ENCODE measurements around the gene MRRF. TPM values are rescaled to one million over a fixed set of nuclear protein-coding genes. Genes with fewer than 3 reads are reported as not detected.

The MRRF gene
- total RNA-seq, 2 experiments from 2014 or later: 34.1 to 35.4 TPM

- CTCF ChIA-PET: interaction anchor here (0.5 to 0.8 kb wide), 2 partner anchors 37 to 278 kb away, joined by 3 to 5 read pairs; no protein-coding TSS in a partner anchor
- POLR2A ChIA-PET: no interaction called here
- no peaks in the 10 kb centered on the region for H3K36me3 Mint-ChIP-seq (ENCODE audit: low read depth)
- H3K27ac Mint-ChIP-seq: no peak overlapping the region
- H3K4me3 Mint-ChIP-seq: no peak overlapping the region
- H3K9me3 Mint-ChIP-seq: no peaks in the 10 kb centered on the region
- no peaks in the 10 kb centered on the region for H3K4me1 Mint-ChIP-seq
- no peak for DNase-seq
- H3K27me3 Mint-ChIP-seq: no peaks in the 10 kb centered on the region
Observed at GRCh38 chr9:122364783-122365150, 100.1 kb downstream of the MRRF start.

- H3K36me3 Mint-ChIP-seq (ENCODE audit: low read depth): no peaks in the 10 kb centered on the region
- no peak overlapping the region for H3K4me3 Mint-ChIP-seq
- no peak for DNase-seq
- no peak overlapping the region for H3K27ac Mint-ChIP-seq
- H3K27me3 Mint-ChIP-seq: peaks cover 10% of the 10 kb centered on the region
- ChIA-PET CTCF (interaction anchor here (0.5 to 0.8 kb wide), 4 partner anchors 13 to 61 kb away, joined by 3 read pairs; no protein-coding TSS in a partner anchor), POLR2A (no interaction called here)
- H3K4me1 Mint-ChIP-seq: peaks cover 10% of the 10 kb centered on the region
- H3K9me3 Mint-ChIP-seq: no peaks in the 10 kb centered on the region
Observed at GRCh38 chr9:122366074-122366660, 101.5 kb downstream of the MRRF start.

GRCh38 chr9:122367065-122367464 is 102.4 kb downstream of the MRRF start:
- no peak overlapping the region for H3K27ac Mint-ChIP-seq
- no peaks in the 10 kb centered on the region for H3K9me3 Mint-ChIP-seq
- peaks cover 14% of the 10 kb centered on the region for H3K4me1 Mint-ChIP-seq
- POLR2A ChIA-PET: no interaction called here
- H3K36me3 Mint-ChIP-seq (ENCODE audit: low read depth): no peaks in the 10 kb centered on the region
- H3K4me3 Mint-ChIP-seq: no peak overlapping the region
- DNase-seq: no peak
- CTCF ChIA-PET: interaction anchor here (0.8 kb wide), 1 partner anchor 19 kb away, joined by 3 read pairs; no protein-coding TSS in a partner anchor
- peaks cover 16% of the 10 kb centered on the region for H3K27me3 Mint-ChIP-seq

- H3K27ac Mint-ChIP-seq: no peak overlapping the region
- peaks cover 14% of the 10 kb centered on the region for H3K4me1 Mint-ChIP-seq
- CTCF ChIA-PET: interaction anchor here (0.6 kb wide), 2 partner anchors 49 to 208 kb away, joined by 4 to 6 read pairs; no protein-coding TSS in a partner anchor
- no peak for DNase-seq
- no peaks in the 10 kb centered on the region for H3K36me3 Mint-ChIP-seq (ENCODE audit: low read depth)
- peaks cover 20% of the 10 kb centered on the region for H3K27me3 Mint-ChIP-seq
- H3K4me3 Mint-ChIP-seq: no peak overlapping the region
- POLR2A ChIA-PET: no interaction called here
- no peaks in the 10 kb centered on the region for H3K9me3 Mint-ChIP-seq
Observed at GRCh38 chr9:122367774-122368460, 103.2 kb downstream of the MRRF start.

- CTCF ChIA-PET: no interaction called here
- DNase-seq: no peak
- H3K4me3 Mint-ChIP-seq: no peak overlapping the region
Observed at GRCh38 chr9:122368642-122369041, 104.0 kb downstream of the MRRF start.

GRCh38 chr9:122370303-122370702 is 105.6 kb downstream of the MRRF start:
- Mint-ChIP-seq H3K27me3 (peaks cover 20% of the 10 kb centered on the region), H3K36me3 (ENCODE audit: low read depth) (no peaks in the 10 kb centered on the region), H3K4me1 (peaks cover 14% of the 10 kb centered on the region), H3K4me3 (no peak overlapping the region), H3K27ac (no peak overlapping the region), H3K9me3 (no peaks in the 10 kb centered on the region)
- ChIA-PET CTCF (no interaction called here), POLR2A (no interaction called here)
- no peak for DNase-seq

More at GRCh38 chr9:122368642-122369041, 104.0 kb downstream of the MRRF start:
- POLR2A ChIA-PET: no interaction called here
- Mint-ChIP-seq H3K27ac (no peak overlapping the region), H3K9me3 (no peaks in the 10 kb centered on the region), H3K4me1 (peaks cover 14% of the 10 kb centered on the region), H3K27me3 (peaks cover 20% of the 10 kb centered on the region), H3K36me3 (ENCODE audit: low read depth) (no peaks in the 10 kb centered on the region)

- H3K4me1 Mint-ChIP-seq: peaks cover 14% of the 10 kb centered on the region
- H3K9me3 Mint-ChIP-seq: no peaks in the 10 kb centered on the region
- ChIA-PET POLR2A (no interaction called here), CTCF (no interaction called here)
- DNase-seq: no peak
- no peak within 1 kb of the TSS for H3K27ac Mint-ChIP-seq
- H3K36me3 Mint-ChIP-seq (ENCODE audit: low read depth): no peaks in the 10 kb centered on the region
- H3K4me3 Mint-ChIP-seq: peak within 1 kb of the TSS; percentile 43
- H3K27me3 Mint-ChIP-seq: peaks cover 20% of the 10 kb centered on the region
Observed at GRCh38 chr9:122370869-122371755, 106.4 kb downstream of the MRRF start, which contains the start of gene PTGS1. Gene PTGS1, plus strand, starts transcription at chr9:122371024. Its CDS starts 61 bp downstream, at chr9:122371085.

- no peak for DNase-seq
- ChIA-PET CTCF (no interaction called here), POLR2A (no interaction called here)
- Mint-ChIP-seq H3K27ac (no peak overlapping the region), H3K9me3 (no peaks in the 10 kb centered on the region), H3K4me1 (peaks cover 14% of the 10 kb centered on the region), H3K36me3 (ENCODE audit: low read depth) (no peaks in the 10 kb centered on the region), H3K27me3 (peaks cover 20% of the 10 kb centered on the region), H3K4me3 (no peak overlapping the region)
Observed at GRCh38 chr9:122371846-122372245, 107.2 kb downstream of the MRRF start.

GRCh38 chr9:122372856-122373845 is 108.5 kb downstream of the MRRF start:
- DNase-seq: no peak
- peaks cover 20% of the 10 kb centered on the region for H3K27me3 Mint-ChIP-seq
- CTCF ChIA-PET: no interaction called here
- no peaks in the 10 kb centered on the region for H3K9me3 Mint-ChIP-seq
- H3K36me3 Mint-ChIP-seq (ENCODE audit: low read depth): no peaks in the 10 kb centered on the region
- H3K4me3 Mint-ChIP-seq: no peak overlapping the region
- peaks cover 14% of the 10 kb centered on the region for H3K4me1 Mint-ChIP-seq
- no peak overlapping the region for H3K27ac Mint-ChIP-seq
- POLR2A ChIA-PET: no interaction called here

GRCh38 chr9:122374885-122375420 is 110.3 kb downstream of the MRRF start:
- H3K36me3 Mint-ChIP-seq (ENCODE audit: low read depth): no peaks in the 10 kb centered on the region
- H3K27me3 Mint-ChIP-seq: peaks cover 19% of the 10 kb centered on the region
- H3K4me1 Mint-ChIP-seq: peaks cover 13% of the 10 kb centered on the region
- no peak for DNase-seq
- no peak overlapping the region for H3K4me3 Mint-ChIP-seq
- no peak overlapping the region for H3K27ac Mint-ChIP-seq
- POLR2A ChIA-PET: no interaction called here
- peaks cover 2% of the 10 kb centered on the region for H3K9me3 Mint-ChIP-seq
- CTCF ChIA-PET: no interaction called here

- Mint-ChIP-seq H3K27ac (peak overlapping the region; percentile 41), H3K27me3 (peaks cover 6% of the 10 kb centered on the region), H3K4me3 (no peak overlapping the region), H3K9me3 (peaks cover 4% of the 10 kb centered on the region), H3K36me3 (ENCODE audit: low read depth) (no peaks in the 10 kb centered on the region), H3K4me1 (no peaks in the 10 kb centered on the region)
- ChIA-PET CTCF (no interaction called here), POLR2A (no interaction called here)
- DNase-seq: no peak
Observed at GRCh38 chr9:122376796-122377195, 112.1 kb downstream of the MRRF start.
